Tibial artery (tissue), 4 donors: ENCODE results near the gene GANAB.
A peak's percentile ranks its signal among the peaks of the same experiment; 100 is the strongest.

Experiments used
- DNase-seq, 2 donors: peaks; one replicate each; pipeline ENCODE4 v3.0.0-alpha.2; 2019
- H3K27ac ChIP-seq, 2 donors: fragments of 200-600 bp; sonication (generic) in 1 of 2; 1 replicate in 1 of 2; 2 replicates in 1 of 2; pipeline ENCODE4 v1.5.1; 2018 to 2019; ENCODE audit warnings: mild to moderate bottlenecking in 1 of 2
- H3K27me3 ChIP-seq, 2 donors: fragments of 200-600 bp; sonication (generic) in 1 of 2; one replicate each; pipeline versions ENCODE4 v1.5.1 to v1.6.0; 2016 to 2019
- H3K36me3 ChIP-seq, 3 donors: fragments of 200-600 bp; sonication (generic) in 2 of 3; one replicate each; pipeline ENCODE4 v1.5.1; 2016 to 2019; ENCODE audit warnings: mild to moderate bottlenecking in 2 of 3
- H3K4me1 ChIP-seq, 4 donors: fragments of 200-600 bp; sonication (generic) in 2 of 4; 1 replicate in 3 of 4; 2 replicates in 1 of 4; pipeline ENCODE4 v1.5.1; 2016 to 2019
- H3K4me3 ChIP-seq, 2 donors: fragments of 200-600 bp; sonication (generic) in 1 of 2; 1 replicate in 1 of 2; 2 replicates in 1 of 2; pipeline ENCODE4 v1.5.1; 2018 to 2019; ENCODE audit warnings: mild to moderate bottlenecking in 2 of 2
- H3K9me3 ChIP-seq, 3 donors: fragments of 200-600 bp; sonication (generic) in 1 of 3; one replicate each; pipeline ENCODE4 v1.5.1; 2016 to 2019
- intact Hi-C: fragments of 100-400 bp; cut with DNase I; formaldehyde crosslinking; loops from one replicate; pipeline ENCODE4 v1.15.0; 2023; ENCODE audit warnings: low total_unique reads
- TF ChIP-seq, protein P1 (sequence below), 2 experiments: fragments of 200-600 bp in 1 of 2; fragments of 450-650 bp in 1 of 2; IDR thresholded peaks; one replicate each; pipeline ENCODE4 v1.5.1; 2017 to 2019; ENCODE audit warnings: antibody characterized with exemption in 2 of 2, mild to moderate bottlenecking in 1 of 2, moderate library complexity in 1 of 2

GANAB gene

DNA sequence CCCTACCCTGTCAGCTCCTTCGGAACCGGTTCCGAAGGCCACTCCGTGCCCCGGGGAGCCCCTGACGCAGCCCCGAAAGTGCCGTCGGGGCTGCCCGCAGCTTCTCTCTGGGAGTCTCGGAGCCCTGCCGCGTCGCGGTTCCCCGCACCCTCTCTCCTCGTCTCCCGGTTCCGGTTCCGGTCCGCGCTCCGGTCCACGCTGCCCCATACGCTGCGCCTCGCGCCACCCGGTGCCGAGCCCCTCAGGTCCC, 45.4 kb downstream of the GANAB start:
- peaks cover 7 to 43% (median 31%) of the 10 kb centered on the region in 4 donors for H3K4me1 ChIP-seq
- H3K27ac ChIP-seq, result peak overlapping the region; percentile 98 to 99
- H3K4me3 ChIP-seq, result peak overlapping the region; percentile 96 to 99
- TF ChIP-seq, protein P1, sequence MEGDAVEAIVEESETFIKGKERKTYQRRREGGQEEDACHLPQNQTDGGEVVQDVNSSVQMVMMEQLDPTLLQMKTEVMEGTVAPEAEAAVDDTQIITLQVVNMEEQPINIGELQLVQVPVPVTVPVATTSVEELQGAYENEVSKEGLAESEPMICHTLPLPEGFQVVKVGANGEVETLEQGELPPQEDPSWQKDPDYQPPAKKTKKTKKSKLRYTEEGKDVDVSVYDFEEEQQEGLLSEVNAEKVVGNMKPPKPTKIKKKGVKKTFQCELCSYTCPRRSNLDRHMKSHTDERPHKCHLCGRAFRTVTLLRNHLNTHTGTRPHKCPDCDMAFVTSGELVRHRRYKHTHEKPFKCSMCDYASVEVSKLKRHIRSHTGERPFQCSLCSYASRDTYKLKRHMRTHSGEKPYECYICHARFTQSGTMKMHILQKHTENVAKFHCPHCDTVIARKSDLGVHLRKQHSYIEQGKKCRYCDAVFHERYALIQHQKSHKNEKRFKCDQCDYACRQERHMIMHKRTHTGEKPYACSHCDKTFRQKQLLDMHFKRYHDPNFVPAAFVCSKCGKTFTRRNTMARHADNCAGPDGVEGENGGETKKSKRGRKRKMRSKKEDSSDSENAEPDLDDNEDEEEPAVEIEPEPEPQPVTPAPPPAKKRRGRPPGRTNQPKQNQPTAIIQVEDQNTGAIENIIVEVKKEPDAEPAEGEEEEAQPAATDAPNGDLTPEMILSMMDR (IDR thresholded peaks at IDR 0.05), result no peak
- H3K9me3 ChIP-seq, result no peaks in the 10 kb centered on the region
- peak; percentile 49 to 82 for DNase-seq
- H3K36me3 ChIP-seq, result peaks cover 31 to 52% (median 39%) of the 10 kb centered on the region in 3 donors
- H3K27me3 ChIP-seq, result no peaks in the 10 kb centered on the region
- intact Hi-C loops, result no loop called here

DNA sequence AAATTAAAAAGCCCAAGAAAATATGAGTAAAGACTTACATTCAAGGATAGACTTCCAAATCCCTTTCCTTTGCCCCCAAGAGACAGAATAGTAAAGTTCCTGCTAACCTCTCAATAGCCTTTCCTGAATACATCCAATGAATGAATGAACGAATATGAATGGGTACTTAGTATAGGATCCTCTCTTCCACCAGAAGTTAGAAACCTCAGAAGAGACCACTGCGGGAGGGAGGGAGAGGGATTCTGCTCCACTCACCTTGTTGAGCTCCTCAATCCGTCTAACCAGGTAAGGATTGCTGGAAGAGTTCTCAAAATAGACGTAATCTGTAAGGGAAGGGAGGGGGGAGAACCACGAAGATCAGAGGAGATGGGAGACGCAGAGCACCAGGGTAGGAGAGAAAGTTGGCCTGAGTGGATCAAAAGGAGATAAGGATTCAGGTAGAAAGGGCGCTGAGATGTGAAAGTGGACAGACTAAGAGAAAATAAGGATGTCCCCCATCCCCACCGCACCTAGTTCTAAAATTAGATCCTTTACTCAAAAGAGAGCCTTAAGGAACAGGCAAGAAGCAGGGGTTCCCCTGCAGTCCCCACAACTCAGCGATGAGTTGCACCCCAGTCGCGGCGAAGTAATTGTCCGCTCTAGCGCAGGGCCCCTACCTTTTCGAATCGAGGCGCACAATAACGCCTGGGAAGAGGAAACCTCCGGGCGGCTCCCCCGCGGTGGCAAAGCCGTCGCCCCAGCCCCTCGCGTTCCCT, 45.9 kb downstream of the GANAB start:
- peaks cover 7 to 43% (median 31%) of the 10 kb centered on the region in 4 donors for H3K4me1 ChIP-seq
- peaks cover 31 to 52% (median 39%) of the 10 kb centered on the region in 3 donors for H3K36me3 ChIP-seq
- intact Hi-C loops, result no loop called here

DNA sequence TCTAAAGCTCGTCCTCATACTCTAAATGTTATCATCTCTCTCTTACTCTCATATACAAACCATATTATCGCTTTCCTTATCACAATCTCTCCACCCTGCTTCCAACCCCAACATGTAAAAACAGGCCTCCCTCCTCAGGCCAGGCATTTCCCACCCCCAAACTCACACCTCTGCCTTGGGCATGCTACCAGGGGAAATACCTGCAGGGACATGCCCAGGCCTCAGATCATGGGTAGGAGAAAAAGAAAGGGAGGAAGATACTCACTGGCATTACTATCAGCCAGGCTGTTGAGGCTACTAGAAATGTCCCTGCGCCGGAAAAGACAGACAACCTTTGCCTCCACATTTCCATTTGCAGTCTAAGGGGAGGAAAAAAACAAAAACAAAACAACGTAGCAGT, 46.5 kb downstream of the GANAB start:
- Histone ChIP-seq H3K36me3 (peaks cover 34 to 52% (median 39%) of the 10 kb centered on the region in 3 donors), H3K27ac (peak overlapping the region; percentile 98 to 99), H3K4me3 (peak overlapping the region; percentile 96 to 99)

More for the DNA sequence above, 45.9 kb downstream of the GANAB start:
- no peak for DNase-seq
- TF ChIP-seq, protein P1 (IDR thresholded peaks at IDR 0.05), result no peak
- peak overlapping the region; percentile 96 to 99 for H3K4me3 ChIP-seq
- no peaks in the 10 kb centered on the region for H3K27me3 ChIP-seq
- no peaks in the 10 kb centered on the region for H3K9me3 ChIP-seq
- peak overlapping the region; percentile 98 to 99 for H3K27ac ChIP-seq

DNA sequence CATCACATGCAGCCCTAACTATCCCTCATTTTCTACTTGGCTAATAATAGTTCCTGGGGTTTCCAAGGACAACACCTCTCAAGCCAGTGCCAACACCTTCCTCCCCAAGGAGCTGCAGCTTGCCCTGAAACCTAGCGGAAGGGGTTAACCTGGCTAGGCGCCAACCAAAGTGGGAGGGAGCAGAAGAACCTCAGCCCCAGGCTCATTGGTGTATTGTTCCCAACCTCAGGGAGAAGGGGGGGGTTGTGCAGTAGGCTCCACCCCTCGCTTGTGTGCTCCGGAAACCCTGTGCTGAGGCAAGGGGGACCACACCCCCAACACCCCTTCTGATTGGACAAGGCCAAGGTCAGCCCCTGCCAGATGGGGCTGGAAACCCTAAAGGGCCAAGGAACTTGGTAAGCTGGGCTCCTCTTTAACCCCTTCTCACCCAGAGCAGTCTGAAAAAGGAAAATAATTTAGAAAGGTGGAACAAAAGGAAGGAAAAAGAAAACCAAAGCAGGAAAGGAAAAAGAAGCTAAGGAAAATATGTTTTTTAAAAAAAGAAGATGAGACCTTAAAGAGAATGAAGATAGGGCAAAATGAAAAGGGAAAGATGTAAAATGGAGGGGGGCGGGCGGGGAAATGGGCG, 47.2 kb downstream of the GANAB start:
- TF ChIP-seq, protein P1 (IDR thresholded peaks at IDR 0.05), result no peak
- no peaks in the 10 kb centered on the region for H3K9me3 ChIP-seq
- DNase-seq, result peak; percentile 97 to 98
- peak overlapping the region; percentile 96 to 99 for H3K4me3 ChIP-seq
- H3K4me1 ChIP-seq, result peaks cover 7 to 43% (median 31%) of the 10 kb centered on the region in 4 donors
- peak overlapping the region; percentile 98 to 99 for H3K27ac ChIP-seq
- no peaks in the 10 kb centered on the region for H3K27me3 ChIP-seq
- intact Hi-C loops, result loop anchor here (10.0 kb wide), 1 partner anchor 54 kb away; the partner anchor contains the start of gene AHNAK
- H3K36me3 ChIP-seq, result peaks cover 42 to 52% (median 44%) of the 10 kb centered on the region in 3 donors

More for the DNA sequence above, 46.5 kb downstream of the GANAB start:
- Histone ChIP-seq H3K27me3 (no peaks in the 10 kb centered on the region), H3K9me3 (no peaks in the 10 kb centered on the region), H3K4me1 (peaks cover 7 to 43% (median 31%) of the 10 kb centered on the region in 4 donors)
- TF ChIP-seq, protein P1 (IDR thresholded peaks at IDR 0.05), result no peak
- intact Hi-C loops, result loop anchor here (10.0 kb wide), 1 partner anchor 55 kb away; the partner anchor contains the start of gene AHNAK
- no peak for DNase-seq

- TF ChIP-seq, protein P1 (IDR thresholded peaks at IDR 0.05), result no peak
- Histone ChIP-seq H3K36me3 (peaks cover 48 to 54% (median 50%) of the 10 kb centered on the region in 3 donors), H3K4me1 (peaks cover 7 to 44% (median 34%) of the 10 kb centered on the region in 4 donors), H3K9me3 (no peaks in the 10 kb centered on the region), H3K4me3 (no peak overlapping the region), H3K27ac (no peak overlapping the region), H3K27me3 (no peaks in the 10 kb centered on the region)
- intact Hi-C loops, result loop anchor here (10.0 kb wide), 1 partner anchor 50 kb away; the partner anchor contains the start of gene AHNAK
- DNase-seq, result no peak
These were observed 51.3 kb downstream of the GANAB start for GRCh38 chr11:62595124-62595523.
